Left ventricle myocardium inferior (tissue), 1 donor: ENCODE data around the gene HMG20B. TPM values are rescaled to one million over a fixed set of nuclear protein-coding genes. Genes with fewer than 3 reads are reported as not detected.
A peak's percentile ranks its signal among the peaks of the same experiment; 100 is the strongest.

Source experiments
- DNase-seq: peaks from one replicate; pipeline ENCODE4 v3.0.0-alpha.2; 2020
- H3K27ac ChIP-seq: fragments of 200-600 bp; replicated peaks from 2 replicates; pipeline ENCODE4 v1.8.0; 2021
- H3K27me3 ChIP-seq: fragments of 200-600 bp; 2 replicates; pipeline ENCODE4 v1.8.0; 2021; ENCODE audit warnings: low read depth
- H3K36me3 ChIP-seq: fragments of 200-600 bp; 2 replicates; pipeline ENCODE4 v1.8.0; 2021
- H3K4me1 ChIP-seq: fragments of 200-600 bp; 2 replicates; pipeline ENCODE4 v1.8.0; 2021
- H3K4me3 ChIP-seq: fragments of 200-600 bp; 2 replicates; pipeline ENCODE4 v1.8.0; 2021; ENCODE audit warnings: mild to moderate bottlenecking, moderate library complexity
- H3K9me3 ChIP-seq: fragments of 200-600 bp; replicated peaks from 2 replicates; pipeline ENCODE4 v1.8.0; 2021
- CTCF ChIP-seq: fragments of 200-600 bp; IDR thresholded peaks from 2 replicates; pipeline ENCODE4 v1.8.0; 2021; ENCODE audit warnings: antibody characterized with exemption, mild to moderate bottlenecking, borderline replicate concordance
- intact Hi-C: fragments of 100-400 bp; cut with micrococcal nuclease; formaldehyde crosslinking; loops from one replicate; pipeline ENCODE4 v1.11.0; 2022
- total RNA-seq: library from RNA; stranded (reverse); fragmentation: NEBNext Ultra II Directional; extraction: Animal tissue kit (Norgen Biotek cat#: 25700); gene quantifications from one replicate; pipeline ENCODE4 v1.2.1, GENCODE V29; 2021
- donor health status: DM: no; HTN: yes; CAD: no; lungs with severe emphysema.

HMG20B gene
- total RNA-seq, 1 donor from 2014 or later, result 34.8 TPM

- H3K27me3 ChIP-seq, result peaks cover 30% of the 10 kb centered on the region
- no peaks in the 10 kb centered on the region for H3K9me3 ChIP-seq
- DNase-seq, result peak; percentile 81
- H3K27ac ChIP-seq, result peak within 1 kb of the TSS; percentile 92
- peak within 1 kb of the TSS; percentile 72 for H3K4me3 ChIP-seq
- peaks cover 10% of the 10 kb centered on the region for H3K36me3 ChIP-seq
- H3K4me1 ChIP-seq, result peaks cover 69% of the 10 kb centered on the region
- no peak for TF ChIP-seq CTCF
- intact Hi-C loops, result no loop called here
Measured at GRCh38 chr19:3606690-3607289, 34.0 kb downstream of the HMG20B start, which contains the start of gene TBXA2R. TBXA2R (minus strand) TSS chr19:3606875; CDS start chr19:3600634, 6,241 bp downstream.

- H3K4me3 ChIP-seq, result peak overlapping the region; percentile 72
- H3K27me3 ChIP-seq, result peaks cover 30% of the 10 kb centered on the region
- H3K36me3 ChIP-seq, result peaks cover 17% of the 10 kb centered on the region
- TF ChIP-seq CTCF, result no peak
- H3K9me3 ChIP-seq, result no peaks in the 10 kb centered on the region
- peaks cover 69% of the 10 kb centered on the region for H3K4me1 ChIP-seq
- peak; percentile 72 for DNase-seq
- H3K27ac ChIP-seq, result peak overlapping the region; percentile 92
- intact Hi-C loops, result no loop called here
Measured at GRCh38 chr19:3607303-3608078, 34.7 kb downstream of the HMG20B start.

- Histone ChIP-seq H3K27ac (peak overlapping the region; percentile 92), H3K4me1 (peaks cover 68% of the 10 kb centered on the region), H3K9me3 (no peaks in the 10 kb centered on the region), H3K27me3 (peaks cover 30% of the 10 kb centered on the region), H3K36me3 (peaks cover 24% of the 10 kb centered on the region), H3K4me3 (peak overlapping the region; percentile 72)
- intact Hi-C loops, result no loop called here
- DNase-seq, result no peak
- TF ChIP-seq CTCF, result no peak
Measured at GRCh38 chr19:3608079-3608641, 35.4 kb downstream of the HMG20B start.

GRCh38 chr19:3608750-3609322, 36.1 kb downstream of the HMG20B start:
- Histone ChIP-seq H3K27me3 (peaks cover 26% of the 10 kb centered on the region), H3K36me3 (peaks cover 30% of the 10 kb centered on the region), H3K4me1 (peaks cover 61% of the 10 kb centered on the region), H3K27ac (peak overlapping the region; percentile 92), H3K9me3 (no peaks in the 10 kb centered on the region), H3K4me3 (peak overlapping the region; percentile 4)
- peak; percentile 58 for DNase-seq
- no peak for TF ChIP-seq CTCF
- intact Hi-C loops, result no loop called here
